Measurements from ENCODE around the gene MAD1L1.

The MAD1L1 gene

GRCh38 chr7:2004841-2005725 is 227.7 kb downstream of the MAD1L1 start:
- in situ Hi-C loops (cut with HindIII; ENCODE audit: low sequenced_read_pairs) = no loop called here
- no peak for DNase-seq (ENCODE audit: low read depth)
- TF ChIP-seq CTCF (IDR thresholded peaks at IDR 0.05; ENCODE audit: low read depth, low read length, missing control alignments) = no peak

GRCh38 chr7:2003931-2004812 is 228.6 kb downstream of the MAD1L1 start:
- no peak overlapping the region for H3K4me3 ChIP-seq (ENCODE audit: low read depth, low read length)
- no peak for TF ChIP-seq CTCF (IDR thresholded peaks at IDR 0.05; ENCODE audit: low read depth, low read length, missing control alignments)
- DNase-seq (ENCODE audit: low read depth) = no peak
- in situ Hi-C loops (cut with HindIII; ENCODE audit: low sequenced_read_pairs) = no loop called here

More at GRCh38 chr7:2004841-2005725, 227.7 kb downstream of the MAD1L1 start:
- no peak overlapping the region for H3K4me3 ChIP-seq (ENCODE audit: low read depth, low read length)

DNA sequence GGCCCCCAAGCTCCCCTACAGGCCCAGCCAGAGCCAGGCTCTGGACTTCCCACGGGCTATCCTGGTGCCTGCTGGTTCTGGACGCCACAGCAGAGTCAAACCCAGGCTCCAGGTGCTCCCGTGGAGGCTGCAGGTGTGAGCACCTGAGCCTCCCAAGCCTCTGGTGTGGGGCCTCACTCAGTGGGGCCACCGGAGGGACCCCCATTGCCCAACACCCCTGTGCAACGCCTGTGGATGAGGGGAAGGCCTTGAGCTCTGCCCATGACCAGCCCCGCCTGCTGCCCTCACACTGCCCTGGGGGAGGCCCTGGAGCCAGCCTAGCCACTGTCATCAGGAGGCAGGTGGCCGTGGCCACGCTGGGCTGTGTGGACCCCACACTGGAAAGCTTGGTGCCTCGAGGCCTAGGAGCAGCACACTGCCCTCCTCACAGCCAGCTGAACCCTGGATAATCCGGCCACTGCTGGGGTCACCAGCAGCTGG is 229.3 kb downstream of the MAD1L1 start:
- no peak for TF ChIP-seq CTCF (IDR thresholded peaks at IDR 0.05; ENCODE audit: low read depth, low read length, missing control alignments)
- in situ Hi-C loops (cut with HindIII; ENCODE audit: low sequenced_read_pairs) = no loop called here
- DNase-seq (ENCODE audit: low read depth) = no peak
- H3K4me3 ChIP-seq (ENCODE audit: low read depth, low read length) = no peak overlapping the region

GRCh38 chr7:2002561-2003450 is 229.9 kb downstream of the MAD1L1 start:
- no peak for DNase-seq (ENCODE audit: low read depth)
- no peak overlapping the region for H3K4me3 ChIP-seq (ENCODE audit: low read depth, low read length)
- TF ChIP-seq CTCF (IDR thresholded peaks at IDR 0.05; ENCODE audit: low read depth, low read length, missing control alignments) = no peak
- in situ Hi-C loops (cut with HindIII; ENCODE audit: low sequenced_read_pairs) = no loop called here

- TF ChIP-seq CTCF (IDR thresholded peaks at IDR 0.05; ENCODE audit: low read depth, low read length, missing control alignments) = no peak
- no peak overlapping the region for H3K4me3 ChIP-seq (ENCODE audit: low read depth, low read length)
- DNase-seq (ENCODE audit: low read depth) = no peak
- in situ Hi-C loops (cut with HindIII; ENCODE audit: low sequenced_read_pairs) = no loop called here
Measured at GRCh38 chr7:2001601-2002442, 230.9 kb downstream of the MAD1L1 start.

All from astrocyte of the cerebellum (primary cell).